Renal cortex interstitium (tissue), 11 donors: Measurements from ENCODE around the gene AFMID. TPM values are rescaled to one million over a fixed set of nuclear protein-coding genes. Genes with fewer than 3 reads are reported as not detected.

Source experiments
- DNase-seq, 11 donors: peaks; one replicate each; pipeline ENCODE4 v3.0.0-alpha.2; 2013; ENCODE audit warnings: low read depth in 9 of 11, low spot score in 4 of 11; ENCODE audit errors: extremely low read depth in 1 of 11
- polyA plus RNA-seq, 3 donors: library from polyadenylated mRNA; unstranded; fragments of 120-200 nt; gene quantifications; one replicate each; pipeline ENCODE4 v1.2.1, GENCODE V29; 2013; ENCODE audit not compliant: insufficient read length in 3 of 3

AFMID gene
- polyA plus RNA-seq, 3 donors: 58.3 to 95.7 (median 65.7) TPM

DNA sequence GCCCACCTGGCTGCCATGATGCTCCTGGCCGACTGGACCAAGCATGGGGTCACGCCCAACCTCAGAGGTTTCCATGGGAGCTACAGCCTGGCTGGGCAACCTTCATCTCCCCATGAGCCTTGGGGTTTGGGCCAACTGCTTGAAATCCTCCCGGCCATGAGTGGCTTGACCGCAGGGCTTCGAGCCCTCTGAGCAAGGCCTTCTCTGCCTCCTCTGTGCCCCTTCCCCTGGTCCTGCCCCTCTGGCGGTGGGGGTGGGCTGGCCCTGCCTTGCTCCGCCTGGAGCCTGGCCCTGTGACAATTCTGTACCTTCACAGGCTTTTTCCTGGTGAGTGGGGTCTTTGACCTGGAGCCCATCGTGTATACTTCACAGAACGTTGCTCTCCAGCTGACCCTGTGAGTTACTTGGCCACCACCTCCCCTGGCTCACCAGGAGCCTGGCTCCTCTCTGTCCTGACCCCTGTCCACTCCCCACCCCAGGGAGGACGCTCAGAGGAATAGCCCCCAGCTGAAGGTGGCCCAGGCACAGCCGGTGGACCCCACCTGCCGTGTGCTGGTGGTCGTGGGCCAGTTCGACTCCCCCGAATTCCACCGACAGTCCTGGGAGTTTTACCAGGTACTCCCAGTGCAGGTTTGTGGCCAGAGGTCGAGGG is 18.1 kb downstream of the AFMID start:
- DNase-seq: no peak

- no peak for DNase-seq
Measured at GRCh38 chr17:78206298-78206697, 19.1 kb downstream of the AFMID start.

DNA sequence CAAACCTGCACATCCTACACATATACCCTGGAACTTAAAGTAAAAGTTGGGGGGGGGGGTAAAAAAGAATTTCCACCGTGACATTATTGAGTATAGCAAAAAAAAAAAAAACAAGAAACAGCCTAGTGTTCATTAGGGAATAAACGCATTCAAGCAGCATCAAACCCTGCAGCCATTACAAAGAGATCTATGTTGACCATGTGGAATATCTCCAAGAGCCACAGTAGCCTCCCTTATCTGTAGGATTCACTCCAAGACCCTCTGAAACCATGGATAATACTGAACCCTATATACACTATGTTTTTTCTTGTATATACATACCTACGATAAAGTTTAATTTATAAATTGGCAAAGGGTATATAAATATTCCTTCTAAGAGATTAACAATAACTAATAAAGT is 21.3 kb downstream of the AFMID start:
- no peak for DNase-seq

DNA sequence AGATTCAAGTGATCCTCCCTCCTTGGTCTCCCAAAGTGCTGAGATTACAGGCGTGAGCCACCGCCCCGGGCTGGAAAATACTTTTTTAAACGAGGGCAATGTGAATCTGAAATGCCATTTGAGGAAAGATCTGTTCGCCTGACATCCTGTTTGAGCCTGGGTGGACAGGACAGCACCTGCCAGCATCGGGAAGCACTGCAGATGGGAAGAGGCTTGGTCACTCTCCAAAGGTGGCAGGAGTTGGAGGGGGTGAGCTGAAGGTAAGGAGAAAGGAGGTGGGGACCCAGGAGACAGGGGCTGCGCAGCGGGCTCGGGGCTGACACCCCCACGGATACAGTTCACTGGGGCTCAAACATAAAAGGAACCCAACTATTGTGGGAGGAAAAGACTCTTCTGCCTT is 22.9 kb downstream of the AFMID start:
- DNase-seq: no peak

- DNase-seq: no peak
Measured at GRCh38 chr17:78211032-78211431, 23.9 kb downstream of the AFMID start.

GRCh38 chr17:78214016-78214705 is 27.0 kb downstream of the AFMID start, which contains the start of gene BIRC5:
Gene BIRC5 (plus strand): TSS chr17:78214253. CDS start chr17:78214317, 64 bp downstream.
- peak; percentile 46 to 85 (median 79) for DNase-seq

GRCh38 chr17:78214706-78215061 is 27.5 kb downstream of the AFMID start:
- no peak for DNase-seq

DNA sequence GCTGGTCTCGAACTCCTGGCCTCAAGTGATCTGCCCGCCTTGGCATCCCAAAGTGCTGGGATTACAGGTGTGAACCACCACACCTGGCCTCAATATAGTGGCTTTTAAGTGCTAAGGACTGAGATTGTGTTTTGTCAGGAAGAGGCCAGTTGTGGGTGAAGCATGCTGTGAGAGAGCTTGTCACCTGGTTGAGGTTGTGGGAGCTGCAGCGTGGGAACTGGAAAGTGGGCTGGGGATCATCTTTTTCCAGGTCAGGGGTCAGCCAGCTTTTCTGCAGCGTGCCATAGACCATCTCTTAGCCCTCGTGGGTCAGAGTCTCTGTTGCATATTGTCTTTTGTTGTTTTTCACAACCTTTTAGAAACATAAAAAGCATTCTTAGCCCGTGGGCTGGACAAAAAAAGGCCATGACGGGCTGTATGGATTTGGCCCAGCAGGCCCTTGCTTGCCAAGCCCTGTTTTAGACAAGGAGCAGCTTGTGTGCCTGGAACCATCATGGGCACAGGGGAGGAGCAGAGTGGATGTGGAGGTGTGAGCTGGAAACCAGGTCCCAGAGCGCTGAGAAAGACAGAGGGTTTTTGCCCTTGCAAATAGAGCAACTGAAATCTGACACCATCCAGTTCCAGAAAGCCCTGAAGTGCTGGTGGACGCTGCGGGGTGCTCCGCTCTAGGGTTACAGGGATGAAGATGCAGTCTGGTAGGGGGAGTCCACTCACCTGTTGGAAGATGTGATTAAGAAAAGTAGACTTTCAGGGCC is 32.4 kb downstream of the AFMID start:
- DNase-seq: no peak

DNA sequence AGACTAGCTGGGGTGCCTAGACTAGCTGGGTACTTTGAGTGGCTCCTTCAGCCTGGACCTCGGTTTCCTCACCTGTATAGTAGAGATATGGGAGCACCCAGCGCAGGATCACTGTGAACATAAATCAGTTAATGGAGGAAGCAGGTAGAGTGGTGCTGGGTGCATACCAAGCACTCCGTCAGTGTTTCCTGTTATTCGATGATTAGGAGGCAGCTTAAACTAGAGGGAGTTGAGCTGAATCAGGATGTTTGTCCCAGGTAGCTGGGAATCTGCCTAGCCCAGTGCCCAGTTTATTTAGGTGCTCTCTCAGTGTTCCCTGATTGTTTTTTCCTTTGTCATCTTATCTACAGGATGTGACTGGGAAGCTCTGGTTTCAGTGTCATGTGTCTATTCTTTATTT is 35.9 kb downstream of the AFMID start:
- no peak for DNase-seq

DNA sequence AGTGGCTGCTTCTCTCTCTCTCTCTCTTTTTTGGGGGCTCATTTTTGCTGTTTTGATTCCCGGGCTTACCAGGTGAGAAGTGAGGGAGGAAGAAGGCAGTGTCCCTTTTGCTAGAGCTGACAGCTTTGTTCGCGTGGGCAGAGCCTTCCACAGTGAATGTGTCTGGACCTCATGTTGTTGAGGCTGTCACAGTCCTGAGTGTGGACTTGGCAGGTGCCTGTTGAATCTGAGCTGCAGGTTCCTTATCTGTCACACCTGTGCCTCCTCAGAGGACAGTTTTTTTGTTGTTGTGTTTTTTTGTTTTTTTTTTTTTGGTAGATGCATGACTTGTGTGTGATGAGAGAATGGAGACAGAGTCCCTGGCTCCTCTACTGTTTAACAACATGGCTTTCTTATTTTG is 36.6 kb downstream of the AFMID start:
- no peak for DNase-seq

DNA sequence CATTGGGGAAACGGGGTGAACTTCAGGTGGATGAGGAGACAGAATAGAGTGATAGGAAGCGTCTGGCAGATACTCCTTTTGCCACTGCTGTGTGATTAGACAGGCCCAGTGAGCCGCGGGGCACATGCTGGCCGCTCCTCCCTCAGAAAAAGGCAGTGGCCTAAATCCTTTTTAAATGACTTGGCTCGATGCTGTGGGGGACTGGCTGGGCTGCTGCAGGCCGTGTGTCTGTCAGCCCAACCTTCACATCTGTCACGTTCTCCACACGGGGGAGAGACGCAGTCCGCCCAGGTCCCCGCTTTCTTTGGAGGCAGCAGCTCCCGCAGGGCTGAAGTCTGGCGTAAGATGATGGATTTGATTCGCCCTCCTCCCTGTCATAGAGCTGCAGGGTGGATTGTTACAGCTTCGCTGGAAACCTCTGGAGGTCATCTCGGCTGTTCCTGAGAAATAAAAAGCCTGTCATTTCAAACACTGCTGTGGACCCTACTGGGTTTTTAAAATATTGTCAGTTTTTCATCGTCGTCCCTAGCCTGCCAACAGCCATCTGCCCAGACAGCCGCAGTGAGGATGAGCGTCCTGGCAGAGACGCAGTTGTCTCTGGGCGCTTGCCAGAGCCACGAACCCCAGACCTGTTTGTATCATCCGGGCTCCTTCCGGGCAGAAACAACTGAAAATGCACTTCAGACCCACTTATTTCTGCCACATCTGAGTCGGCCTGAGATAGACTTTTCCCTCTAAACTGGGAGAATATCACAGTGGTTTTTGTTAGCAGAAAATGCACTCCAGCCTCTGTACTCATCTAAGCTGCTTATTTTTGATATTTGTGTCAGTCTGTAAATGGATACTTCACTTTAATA is 37.3 kb downstream of the AFMID start:
- no peak for DNase-seq

DNA sequence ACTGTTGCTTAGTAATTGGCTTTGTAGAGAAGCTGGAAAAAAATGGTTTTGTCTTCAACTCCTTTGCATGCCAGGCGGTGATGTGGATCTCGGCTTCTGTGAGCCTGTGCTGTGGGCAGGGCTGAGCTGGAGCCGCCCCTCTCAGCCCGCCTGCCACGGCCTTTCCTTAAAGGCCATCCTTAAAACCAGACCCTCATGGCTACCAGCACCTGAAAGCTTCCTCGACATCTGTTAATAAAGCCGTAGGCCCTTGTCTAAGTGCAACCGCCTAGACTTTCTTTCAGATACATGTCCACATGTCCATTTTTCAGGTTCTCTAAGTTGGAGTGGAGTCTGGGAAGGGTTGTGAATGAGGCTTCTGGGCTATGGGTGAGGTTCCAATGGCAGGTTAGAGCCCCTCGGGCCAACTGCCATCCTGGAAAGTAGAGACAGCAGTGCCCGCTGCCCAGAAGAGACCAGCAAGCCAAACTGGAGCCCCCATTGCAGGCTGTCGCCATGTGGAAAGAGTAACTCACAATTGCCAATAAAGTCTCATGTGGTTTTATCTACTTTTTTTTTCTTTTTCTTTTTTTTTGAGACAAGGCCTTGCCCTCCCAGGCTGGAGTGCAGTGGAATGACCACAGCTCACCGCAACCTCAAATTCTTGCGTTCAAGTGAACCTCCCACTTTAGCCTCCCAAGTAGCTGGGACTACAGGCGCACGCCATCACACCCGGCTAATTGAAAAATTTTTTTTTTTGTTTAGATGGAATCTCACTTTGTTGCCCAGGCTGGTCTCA is 38.1 kb downstream of the AFMID start:
- DNase-seq: no peak

DNA sequence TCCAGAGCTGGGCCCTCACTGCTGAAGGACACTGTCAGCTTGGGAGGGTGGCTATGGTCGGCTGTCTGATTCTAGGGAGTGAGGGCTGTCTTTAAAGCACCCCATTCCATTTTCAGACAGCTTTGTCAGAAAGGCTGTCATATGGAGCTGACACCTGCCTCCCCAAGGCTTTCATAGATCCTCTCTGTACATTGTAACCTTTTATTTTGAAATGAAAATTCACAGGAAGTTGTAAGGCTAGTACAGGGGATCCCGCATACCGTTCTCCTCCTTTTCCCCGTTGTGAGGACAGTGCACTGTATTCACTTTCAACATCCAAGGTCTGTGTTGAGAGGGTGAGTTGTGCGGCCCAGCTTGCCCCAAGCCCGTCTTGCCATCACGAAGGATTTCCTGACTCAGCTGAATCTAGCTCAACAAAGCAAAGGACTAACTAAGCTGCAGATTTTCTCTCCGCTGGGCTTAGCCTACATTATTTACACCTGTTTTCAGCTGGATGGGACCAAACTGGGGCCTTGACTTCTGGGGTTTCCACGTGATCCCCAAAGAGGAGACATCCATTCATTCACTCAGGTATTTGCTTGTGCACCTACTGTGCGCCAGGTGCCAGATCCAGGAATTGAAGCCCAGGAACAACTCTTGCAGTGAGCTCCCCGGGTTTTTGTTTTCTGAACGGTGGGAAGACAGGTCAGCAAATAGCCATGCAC is 39.0 kb downstream of the AFMID start:
- no peak for DNase-seq

- no peak for DNase-seq
Measured at GRCh38 chr17:78226759-78227454, 39.7 kb downstream of the AFMID start.

DNA sequence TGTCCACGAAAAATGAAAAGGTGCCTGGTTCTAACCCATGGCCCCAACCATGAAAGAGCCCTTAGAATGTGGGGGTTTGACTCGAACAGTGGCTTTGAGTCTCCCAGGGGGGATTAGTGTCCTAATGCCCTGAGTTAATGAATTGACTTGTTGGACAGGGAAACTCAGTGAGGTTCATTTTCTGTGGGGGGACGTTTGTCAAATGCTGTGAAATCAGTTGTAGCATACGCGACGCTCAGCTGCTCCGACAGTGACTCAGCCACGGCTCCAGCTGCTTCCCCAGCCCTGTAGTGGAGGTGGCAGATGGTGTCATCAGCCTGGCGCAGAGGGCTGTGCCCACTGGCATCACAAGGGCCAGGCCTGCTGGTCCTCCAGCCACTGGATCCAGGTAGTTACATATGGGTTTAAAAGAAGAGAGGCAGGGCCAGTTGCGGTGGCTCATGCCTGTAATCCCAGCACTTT is 40.3 kb downstream of the AFMID start:
- DNase-seq: no peak

DNA sequence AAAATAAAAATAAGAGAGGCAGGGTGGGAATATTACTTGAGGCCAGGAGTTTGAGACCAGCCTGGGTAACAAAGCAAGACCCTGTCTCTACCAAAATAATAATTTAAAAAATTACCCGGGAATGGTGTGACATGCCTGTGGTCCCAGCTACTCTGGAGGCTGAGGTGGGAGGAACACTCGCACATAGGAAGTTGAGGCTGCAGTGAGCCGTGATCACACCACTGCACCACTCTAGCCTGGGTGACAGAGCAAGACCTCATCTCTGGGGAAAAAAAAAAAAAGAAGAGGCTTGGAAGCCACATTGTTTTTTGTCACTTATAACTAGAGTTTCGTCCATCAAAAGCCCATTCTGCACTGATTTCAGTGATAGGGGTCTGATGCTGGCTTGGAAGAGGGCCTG is 41.0 kb downstream of the AFMID start:
- no peak for DNase-seq

GRCh38 chr17:78230252-78230962 is 43.2 kb downstream of the AFMID start:
- DNase-seq: no peak
